Pons (tissue), 1 donor: ENCODE measurements around the gene PLA2G4D.

Experiments
- DNase-seq: peaks from one replicate; pipeline ENCODE4 v3.0.0-alpha.2; 2016; ENCODE audit warnings: low spot score

PLA2G4D gene

GRCh38 chr15:42070279-42070975, 23.9 kb downstream of the PLA2G4D start:
- no peak for DNase-seq

DNA sequence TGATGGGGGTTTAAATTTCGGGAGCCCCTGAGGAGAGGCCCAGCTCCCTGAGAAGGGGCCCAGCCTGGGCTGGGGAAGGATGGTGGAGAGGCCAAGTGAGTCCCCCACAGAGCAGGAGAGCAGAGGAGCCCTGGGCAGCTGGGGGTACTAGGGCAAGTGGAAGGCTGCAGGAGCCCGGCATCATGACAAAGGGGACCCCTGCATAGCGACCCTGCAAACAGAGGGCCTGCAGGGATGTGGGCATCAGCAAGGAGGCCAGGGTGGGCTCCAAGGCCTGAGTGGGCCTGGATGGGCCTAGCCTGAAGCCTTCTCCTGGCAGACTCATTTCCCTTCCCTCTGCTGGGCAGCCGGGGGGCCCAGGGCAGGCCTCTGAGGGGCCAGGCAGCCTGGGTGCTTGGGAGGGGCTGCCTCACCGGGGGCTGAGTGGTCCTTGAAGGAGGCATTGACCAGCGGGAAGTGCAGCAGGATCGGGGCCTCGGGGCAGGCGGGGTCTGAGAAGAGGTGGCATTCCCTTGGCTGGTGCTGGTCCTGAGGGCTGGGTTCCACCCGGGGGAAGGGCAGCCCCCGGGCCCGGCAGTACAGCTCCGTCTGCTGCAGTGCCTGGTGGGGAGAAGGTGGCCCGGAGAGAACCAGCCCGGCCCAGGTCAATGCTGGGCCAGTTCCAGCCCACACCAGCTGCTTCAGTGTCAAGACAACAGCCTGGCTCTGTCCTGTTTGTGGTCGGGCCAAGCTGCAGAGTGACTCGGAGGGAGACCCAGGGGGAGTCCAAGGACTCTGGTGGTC, 24.7 kb downstream of the PLA2G4D start:
- DNase-seq = no peak

- no peak for DNase-seq
Observed at GRCh38 chr15:42069025-42069424, 25.3 kb downstream of the PLA2G4D start.

GRCh38 chr15:42068601-42069000, 25.8 kb downstream of the PLA2G4D start:
- DNase-seq = no peak

DNA sequence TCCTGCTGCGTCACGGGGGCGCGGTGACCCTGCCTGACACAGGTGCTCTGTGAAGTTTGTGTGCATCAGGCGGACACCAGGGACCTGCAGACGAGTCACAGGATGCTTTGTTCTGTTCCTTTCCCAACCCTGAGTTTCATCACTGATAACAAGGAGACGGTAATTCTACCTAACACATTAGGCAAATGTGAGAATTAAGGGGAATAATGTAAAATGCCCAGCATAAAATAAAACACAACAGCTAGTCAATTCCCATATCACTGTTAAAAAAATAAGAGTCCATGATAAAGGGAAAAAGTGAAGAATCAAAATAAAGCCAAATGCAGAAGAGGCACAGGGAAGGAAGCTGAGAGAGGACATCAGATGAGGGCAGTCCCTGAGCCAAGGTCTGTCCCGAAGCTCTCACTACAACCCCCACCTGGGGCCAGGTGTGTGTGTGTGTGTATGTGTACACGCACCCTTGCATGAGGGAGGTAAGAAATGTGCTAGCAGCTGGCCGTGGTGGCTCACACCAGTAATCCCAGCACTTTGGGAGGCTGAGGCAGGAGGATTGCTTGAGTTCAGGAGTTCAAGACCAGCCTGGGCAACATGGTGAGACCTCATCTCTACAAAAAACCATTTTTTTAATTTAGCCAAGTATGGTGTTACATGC, 27.5 kb downstream of the PLA2G4D start:
- DNase-seq = no peak

DNA sequence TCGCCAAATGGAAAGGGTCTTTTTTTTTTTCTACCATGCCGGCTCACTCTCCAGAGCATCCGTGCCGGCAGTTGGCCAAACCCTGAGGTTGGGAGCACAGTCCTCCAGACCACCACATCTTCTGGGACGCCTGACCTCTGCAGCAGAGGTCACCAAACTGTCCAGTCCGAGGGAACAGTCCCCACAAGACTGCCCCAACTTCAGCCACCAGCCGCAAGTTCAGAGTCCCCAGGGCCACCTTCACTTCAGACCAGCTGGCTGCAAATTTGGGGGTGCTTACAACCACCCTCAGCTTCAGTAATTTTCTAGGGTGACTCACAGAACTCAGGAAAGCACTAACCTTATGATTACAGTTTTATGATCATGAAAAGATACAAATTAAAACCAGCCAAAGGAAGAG, 28.9 kb downstream of the PLA2G4D start:
- DNase-seq = no peak

- DNase-seq = peak; percentile 44
Observed at GRCh38 chr15:42065033-42065432, 29.3 kb downstream of the PLA2G4D start.

DNA sequence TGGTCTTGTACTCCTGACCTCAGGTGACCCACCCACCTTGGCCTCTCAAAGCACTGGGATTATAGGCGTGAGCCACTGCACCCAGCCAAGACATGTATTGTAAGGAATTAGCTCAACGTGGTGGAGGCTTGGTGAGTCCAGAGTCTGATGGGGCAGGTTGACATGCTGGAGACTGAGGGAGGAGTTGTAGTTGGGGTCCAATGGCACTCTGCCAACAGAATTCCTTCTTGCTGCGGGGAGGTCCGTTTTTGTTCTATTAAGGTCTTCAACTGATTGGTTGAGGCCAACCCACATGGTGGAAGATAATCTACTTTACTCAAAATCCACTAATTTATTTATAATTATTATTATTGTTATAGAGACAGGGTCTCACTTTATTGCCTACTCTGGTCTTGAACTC, 30.1 kb downstream of the PLA2G4D start:
- DNase-seq = no peak

DNA sequence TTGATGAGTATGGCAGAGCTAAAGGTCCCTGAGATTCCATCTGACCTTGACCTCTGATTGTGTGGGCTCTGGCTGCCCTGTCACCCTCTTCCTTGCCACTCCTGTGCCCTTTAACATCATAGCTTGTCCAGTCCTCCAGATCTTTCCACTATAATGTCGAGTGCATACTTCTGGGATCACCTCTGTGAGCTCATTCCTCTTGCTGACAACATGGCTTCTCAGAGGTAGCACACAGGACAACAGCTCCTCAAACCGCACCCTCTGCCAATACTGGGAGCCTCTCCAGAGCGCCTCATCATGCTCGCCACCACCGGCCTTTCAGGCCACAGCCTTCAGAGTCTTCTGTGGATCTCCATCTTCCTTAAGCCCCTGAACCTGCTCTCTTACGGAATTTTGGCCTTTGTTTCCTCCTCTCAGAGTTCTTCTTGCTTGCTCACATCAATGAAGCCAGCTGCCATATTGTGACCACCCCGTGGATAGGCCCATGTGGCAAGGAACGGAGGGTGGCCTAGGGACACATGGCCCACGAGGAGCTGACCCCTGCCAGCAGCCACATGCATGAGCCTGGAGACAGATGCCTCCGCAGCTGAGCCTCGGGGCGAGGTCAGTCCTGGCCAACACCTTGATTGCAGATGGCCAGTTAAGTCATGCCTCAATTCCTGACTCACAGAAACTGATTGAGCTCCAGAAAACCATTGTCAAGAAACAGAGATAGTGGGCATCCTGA, 31.1 kb downstream of the PLA2G4D start:
- DNase-seq = no peak

- no peak for DNase-seq
Observed at GRCh38 chr15:42062284-42062806, 32.0 kb downstream of the PLA2G4D start.

GRCh38 chr15:42060797-42061196, 33.6 kb downstream of the PLA2G4D start:
- no peak for DNase-seq

GRCh38 chr15:42060477-42060763, 33.9 kb downstream of the PLA2G4D start:
- no peak for DNase-seq

GRCh38 chr15:42059661-42060476, 34.5 kb downstream of the PLA2G4D start:
- peak; percentile 26 for DNase-seq

DNA sequence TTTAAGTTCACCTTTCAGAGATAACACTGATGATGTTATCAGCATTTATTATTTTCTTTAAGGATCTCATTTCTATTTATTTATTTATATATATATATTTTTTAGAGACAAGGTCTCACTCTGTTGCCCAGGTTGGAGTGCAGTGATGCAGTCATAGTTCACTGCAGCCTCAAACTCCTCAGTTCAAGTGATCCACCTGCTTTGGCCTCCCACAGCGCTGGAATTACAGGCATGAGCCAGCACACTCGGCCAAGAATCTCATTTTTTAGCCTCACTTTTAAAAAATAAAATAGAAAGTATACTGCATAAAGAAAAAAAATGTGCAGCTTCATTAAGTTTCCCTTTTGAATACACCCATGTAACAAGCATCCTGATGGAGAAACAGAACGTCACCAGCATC, 35.6 kb downstream of the PLA2G4D start:
- DNase-seq = no peak

GRCh38 chr15:42057799-42058646, 36.3 kb downstream of the PLA2G4D start:
- DNase-seq = no peak

DNA sequence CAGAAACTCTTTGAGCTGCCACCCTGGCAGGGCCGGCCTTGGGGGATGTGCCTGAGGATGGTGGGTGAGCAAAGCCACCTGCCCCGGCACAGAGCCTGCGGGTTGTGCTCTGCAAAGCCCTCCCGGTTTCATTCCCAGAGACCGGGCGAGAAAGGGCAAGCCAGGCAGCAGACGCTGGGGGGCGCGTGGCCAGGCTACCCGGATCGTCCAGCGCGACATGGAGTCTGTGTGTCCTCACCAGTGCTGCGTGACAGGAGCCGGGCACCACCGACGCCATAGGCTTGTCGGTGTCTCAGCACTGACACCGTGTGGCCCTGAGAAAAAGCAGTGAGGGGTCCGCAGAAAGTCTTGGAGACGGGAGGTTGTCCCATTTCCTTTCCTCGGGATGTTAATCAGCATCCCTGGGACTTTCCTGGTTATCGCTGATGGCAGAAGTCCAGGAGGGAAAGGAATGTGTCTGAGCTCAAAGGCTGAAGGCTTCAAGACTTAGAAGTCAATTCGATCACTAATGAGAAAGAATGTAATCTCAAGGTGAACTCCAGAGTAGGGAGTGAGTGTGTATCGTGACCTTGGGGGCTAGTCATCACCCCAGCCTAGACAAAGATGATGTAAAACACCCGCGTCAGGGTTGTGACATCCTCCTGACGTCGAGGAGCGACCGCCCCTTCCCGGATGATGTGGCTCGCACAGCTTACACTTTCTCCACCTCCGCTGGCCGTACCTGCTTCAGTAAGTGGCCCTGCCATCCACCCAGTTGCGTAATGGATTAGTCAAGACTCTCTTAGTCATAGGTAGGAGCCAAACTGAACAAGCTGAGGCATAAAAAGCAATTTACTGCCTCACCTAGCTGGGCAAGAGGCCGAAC, 37.2 kb downstream of the PLA2G4D start:
- DNase-seq = peak; percentile 46

- no peak for DNase-seq
Observed at GRCh38 chr15:42053914-42054313, 40.4 kb downstream of the PLA2G4D start.

- no peak for DNase-seq
Observed at GRCh38 chr15:42053010-42053409, 41.4 kb downstream of the PLA2G4D start.

DNA sequence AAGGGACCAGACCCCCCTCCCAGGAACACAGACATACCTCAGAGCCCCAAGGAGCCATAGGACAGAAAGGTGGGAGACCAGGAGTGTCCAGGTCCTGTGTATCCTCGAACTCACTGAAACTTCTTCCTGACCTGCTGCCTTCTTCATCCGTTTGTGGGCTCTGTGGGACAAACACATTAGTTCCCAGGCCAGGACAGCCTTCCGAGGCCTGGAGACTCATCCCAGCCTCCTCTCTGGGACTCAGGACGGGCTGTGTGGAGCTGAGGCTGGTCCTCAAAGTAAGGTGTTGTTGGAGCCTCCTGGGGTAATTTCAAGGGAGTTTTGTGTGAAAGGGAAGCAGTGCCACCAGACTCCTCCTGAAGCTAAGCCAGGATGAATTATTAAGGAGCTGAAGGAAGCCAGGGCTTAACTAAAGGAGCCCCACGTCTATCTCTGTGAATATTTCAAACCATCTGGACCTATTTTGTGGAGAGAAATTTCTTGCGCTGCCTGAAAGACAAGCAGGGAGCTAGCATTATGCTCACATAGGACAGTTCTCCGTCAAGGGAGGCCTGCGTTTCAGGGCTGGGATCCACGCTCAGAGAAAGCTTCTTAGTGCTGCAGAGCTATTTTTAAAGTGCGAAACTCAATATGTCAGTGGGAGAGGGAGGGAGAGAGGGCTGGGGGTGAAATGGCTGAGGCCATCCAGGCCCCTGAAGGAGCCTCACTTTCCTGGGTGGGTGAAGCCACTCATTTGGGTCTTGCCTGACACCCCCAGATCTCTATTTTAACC, 43.7 kb downstream of the PLA2G4D start:
- no peak for DNase-seq
